GM12878 (cell line): Measurements from ENCODE around the gene GUCA1A. TPM values are rescaled to one million over a fixed set of nuclear protein-coding genes. Genes with fewer than 3 reads are reported as not detected.

ENCODE experiments used
- ATAC-seq: fragments of 200-7000 bp; cut with Tn5 transposase; 3 replicates; pipeline ENCODE4 v1.9.1; 2020; ENCODE audit warnings: mild to moderate bottlenecking, moderate library complexity
- BruUV-seq: library from RNA; stranded (reverse); fragments of 400-500 nt; replicated peaks from 2 replicates; lab custom pipeline; 2021; lab: Mats Ljungman, UMichigan
- CTCF ChIA-PET: fragments of 300-600 bp; sonication (Branson Sonifier 250); formaldehyde crosslinking; extraction: SDS; loops from one replicate; lab custom pipeline; 2021; ENCODE audit warnings: inconsistent platforms; lab: Yijun Ruan, JAX
- POLR2A ChIA-PET: fragments of 350-600 bp; formaldehyde crosslinking; extraction: SDS; loops from one replicate; lab custom pipeline; 2021; ENCODE audit warnings: inconsistent platforms; lab: Charles Lee
- RAD21 ChIA-PET: fragments of 300-600 bp; sonication (Branson Sonifier 250); formaldehyde crosslinking; loops from one replicate; lab custom pipeline; 2023; ENCODE audit warnings: antibody characterized with exemption; ENCODE audit not compliant: unreplicated experiment; lab: Charles Lee
- SMC1A ChIA-PET: fragments of 300-600 bp; sonication (Branson Sonifier 250); formaldehyde crosslinking; loops from one replicate; lab custom pipeline; 2023; ENCODE audit not compliant: unreplicated experiment, uncharacterized antibody; lab: Charles Lee
- DNase-seq: peaks from one replicate; pipeline ENCODE4 v3.0.0-alpha.2; 2011; ENCODE audit warnings: low read depth, low spot score
- FAIRE-seq: peaks from 3 replicates; lab custom pipeline; 2011; peaks lifted over from hg19 to GRCh38; lab: Jason Lieb, UNC
- H2AFZ ChIP-seq: 2 replicates; pipeline ENCODE4 v1.6.0; 2011; ENCODE audit warnings: low read depth, low read length, control low read depth; ENCODE audit not compliant: control insufficient read depth
- H3K27ac ChIP-seq: 2 replicates; pipeline ENCODE4 v1.5.1; 2011; ENCODE audit warnings: control low read depth; ENCODE audit not compliant: control insufficient read depth, insufficient read depth
- H3K27me3 ChIP-seq, 2 experiments: replicated peaks in 1 of 2; 2 replicates each; pipeline versions ENCODE4 v1.6.0 to v1.6.1; 2011; ENCODE audit warnings: low read length in 1 of 2; ENCODE audit not compliant: control insufficient read depth in 2 of 2, insufficient read depth in 2 of 2
- H3K36me3 ChIP-seq, 2 experiments: 2 replicates each; pipeline ENCODE4 v1.5.1; 2011; ENCODE audit warnings: low read length in 1 of 2; ENCODE audit not compliant: control insufficient read depth in 2 of 2, insufficient read depth in 2 of 2
- H3K4me1 ChIP-seq: 2 replicates; pipeline ENCODE4 v1.6.1; 2011; ENCODE audit warnings: mild to moderate bottlenecking, low read length, moderate library complexity, mixed read lengths; ENCODE audit not compliant: control insufficient read depth, insufficient read depth
- H3K4me2 ChIP-seq: 2 replicates; pipeline ENCODE4 v1.6.0; 2011; ENCODE audit warnings: control low read depth; ENCODE audit not compliant: control insufficient read depth, insufficient read depth
- H3K4me3 ChIP-seq: fragments of 200-600 bp; sonication (generic); 2 replicates; pipeline ENCODE4 v1.5.1; 2016
- H3K79me2 ChIP-seq: 2 replicates; pipeline ENCODE4 v1.6.0; 2011; ENCODE audit warnings: low read length; ENCODE audit not compliant: control insufficient read depth, insufficient read depth
- H3K9ac ChIP-seq: 2 replicates; pipeline ENCODE4 v1.8.0; 2011; ENCODE audit warnings: low read length, control low read depth, mixed read lengths; ENCODE audit not compliant: control insufficient read depth, insufficient read depth
- H3K9me3 ChIP-seq: replicated peaks from 3 replicates; pipeline ENCODE4 v1.5.1; 2011; ENCODE audit warnings: mild to moderate bottlenecking, low read length; ENCODE audit not compliant: control insufficient read depth, insufficient read depth
- H4K20me1 ChIP-seq: 2 replicates; pipeline ENCODE4 v1.6.0; 2011; ENCODE audit not compliant: control insufficient read depth, insufficient read depth
- CTCF ChIP-seq, 3 experiments: IDR thresholded peaks in 2 of 3; conservative IDR thresholded peaks in 1 of 3; 2 replicates each; pipeline ENCODE4 v1.5.1; 2011; ENCODE audit warnings: low read depth in 3 of 3, low read length in 3 of 3, mild to moderate bottlenecking in 3 of 3, control low read depth in 2 of 3, moderate library complexity in 2 of 3, inconsistent platforms in 1 of 3, mixed read lengths in 1 of 3; ENCODE audit not compliant: control insufficient read depth in 2 of 3, insufficient read depth in 1 of 3; ENCODE audit errors: extremely low read depth in 1 of 3
- WGBS: methylation state at CpG from one replicate; pipeline ENCODE4 v1.1.6; 2016; ENCODE audit warnings: low lambda C conversion rate; ENCODE audit not compliant: insufficient replicate concordance, insufficient coverage; ENCODE audit errors: missing lambda C conversion rate; 5-methylcytosine and 5-hydroxymethylcytosine counted together
- in situ Hi-C: fragments of 300-500 bp; cut with MboI; formaldehyde crosslinking; loops from 9 replicates; pipeline ENCODE4 v1.14.3; 2018; ENCODE audit warnings: mixed read lengths
- intact Hi-C: fragments of 100-400 bp; cut with micrococcal nuclease; formaldehyde crosslinking; loops from one replicate; pipeline ENCODE4 v1.14.2; 2022; ENCODE audit not compliant: unreplicated experiment
- polyA plus RNA-seq, 11 experiments: library from polyadenylated mRNA; depleted of rRNA in 4 of 11; unstranded in 6 of 11; stranded (reverse) in 5 of 11; fragments of >200 nt; fragmentation: Nextera tagmentation in 4 of 11; fragmentation: Illumina TruSeq in 1 of 11; extraction: Ambion mirVana in 4 of 11; extraction: Trizol in 1 of 11; gene quantifications; 1 replicate in 1 of 11; 2 replicates in 10 of 11; pipeline versions ENCODE4 v1.2.1 to v1.2.3, GENCODE V29; 2011 to 2016; ENCODE audit warnings: inconsistent platforms in 2 of 11, missing spikeins in 2 of 11, low read depth in 1 of 11
- total RNA-seq, 4 experiments: library from RNA; depleted of rRNA in 3 of 4; stranded (reverse); fragments of >200 nt in 3 of 4; fragmentation: Illumina TruSeq in 1 of 4; extraction: Trizol in 1 of 4; gene quantifications; 2 replicates each; pipeline versions ENCODE4 v1.2.1 to v1.2.3, GENCODE V29; 2013 to 2021
- TF ChIP-seq, protein P1 (sequence below): IDR thresholded peaks from 2 replicates; pipeline ENCODE4 v1.6.1; 2011; ENCODE audit warnings: borderline replicate concordance, low read depth, mild to moderate bottlenecking, moderate library complexity, low read length; ENCODE audit not compliant: insufficient read depth, poor library complexity, severe bottlenecking

The GUCA1A gene
- total and polyA plus RNA-seq, 10 of the 15 experiments (the other 5 are each of a cell fraction or from before 2014, with no cell fraction given), result not detected

DNA sequence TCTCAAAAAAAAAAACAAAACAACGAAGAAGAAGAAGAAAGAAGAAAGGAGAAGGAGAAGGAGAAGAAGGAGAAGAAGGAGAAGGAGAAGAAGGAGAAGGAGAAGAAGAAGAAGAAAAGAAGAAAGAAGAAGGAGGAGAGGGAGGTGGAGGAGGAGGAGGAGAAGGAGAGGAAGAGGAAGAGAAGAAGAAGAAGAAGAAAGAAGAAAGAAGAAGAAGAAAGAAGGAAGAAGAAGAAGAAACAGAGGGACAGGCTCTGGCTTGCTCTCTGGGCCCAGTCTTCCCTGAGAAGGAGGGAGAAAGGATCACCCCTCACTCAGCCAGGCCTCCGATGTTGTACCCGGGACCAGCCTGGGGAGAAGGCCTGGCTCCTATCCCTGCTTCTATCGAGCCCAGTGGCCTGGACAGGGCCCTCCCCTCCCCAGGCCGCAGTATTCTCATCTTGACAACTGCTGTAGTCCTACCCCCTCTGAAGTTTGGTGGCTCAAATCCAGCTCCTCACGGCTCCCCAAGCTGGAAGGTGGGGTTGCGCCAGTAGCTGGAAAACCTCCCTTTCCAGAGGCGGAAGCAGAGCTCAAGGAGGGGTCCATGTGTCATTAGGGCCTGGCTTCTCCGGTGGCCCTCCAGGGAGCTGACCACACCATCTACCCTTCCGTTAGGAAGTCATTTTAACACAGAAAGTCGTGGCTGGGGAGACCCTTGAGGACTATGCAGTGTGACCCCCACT is 49.6 kb upstream of the GUCA1A start:
- H3K4me2 ChIP-seq, result no peak overlapping the region
- POLR2A ChIA-PET, result no interaction called here
- SMC1A ChIA-PET, result no interaction called here
- intact Hi-C loops, result no loop called here
- H2AFZ ChIP-seq, result no peak overlapping the region
- H3K27me3 ChIP-seq, result no peaks in the 10 kb centered on the region
- no TSS peak for BruUV-seq
- no peaks in the 10 kb centered on the region for H3K9me3 ChIP-seq
- no peak for TF ChIP-seq CTCF (IDR thresholded peaks at IDR 0.05 in 2 of 3, conservative IDR thresholded peaks at IDR 0.05 in 1 of 3; ENCODE audit: control insufficient read depth in 2 of 3, extremely low read depth in 1 of 3, insufficient read depth in 1 of 3, low read depth in 3 of 3, low read length in 3 of 3)
- TF ChIP-seq, protein P1, sequence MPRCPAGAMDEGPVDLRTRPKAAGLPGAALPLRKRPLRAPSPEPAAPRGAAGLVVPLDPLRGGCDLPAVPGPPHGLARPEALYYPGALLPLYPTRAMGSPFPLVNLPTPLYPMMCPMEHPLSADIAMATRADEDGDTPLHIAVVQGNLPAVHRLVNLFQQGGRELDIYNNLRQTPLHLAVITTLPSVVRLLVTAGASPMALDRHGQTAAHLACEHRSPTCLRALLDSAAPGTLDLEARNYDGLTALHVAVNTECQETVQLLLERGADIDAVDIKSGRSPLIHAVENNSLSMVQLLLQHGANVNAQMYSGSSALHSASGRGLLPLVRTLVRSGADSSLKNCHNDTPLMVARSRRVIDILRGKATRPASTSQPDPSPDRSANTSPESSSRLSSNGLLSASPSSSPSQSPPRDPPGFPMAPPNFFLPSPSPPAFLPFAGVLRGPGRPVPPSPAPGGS, result no peak
- WGBS, result 33% methylated on average over 11 of the region's 11 CpGs
- no peak overlapping the region for H3K4me3 ChIP-seq
- in situ Hi-C loops, result no loop called here
- CTCF ChIA-PET, result no interaction called here
- no peak overlapping the region for H3K27ac ChIP-seq
- no peaks in the 10 kb centered on the region for H3K36me3 ChIP-seq
- H4K20me1 ChIP-seq, result no peaks in the 10 kb centered on the region
- RAD21 ChIA-PET, result no interaction called here
- ATAC-seq, result no peak
- H3K79me2 ChIP-seq, result no peaks in the 10 kb centered on the region
- no peaks in the 10 kb centered on the region for H3K4me1 ChIP-seq
- H3K9ac ChIP-seq, result no peak overlapping the region
- FAIRE-seq, result no peak
- DNase-seq, result no peak
